GF-D8 (cell line): ENCODE results near the gene DPPA2.
"Not testable (repeated sequence)": the region's sequence is repeated elsewhere in the genome, so short reads cannot be mapped to it uniquely, and the experiment has no call there.

Experiments
- DNase-seq: peaks from one replicate; lab custom pipeline; 2025; lab: John Stamatoyannopoulos, UW

Gene DPPA2

GRCh38 chr3:109316162-109316730, at the start of gene DPPA2:
Gene DPPA2, minus strand, starts transcription at chr3:109316517. Its CDS starts 1,975 bp downstream, at chr3:109314542.
- DNase-seq = no peak

GRCh38 chr3:109364088-109364487, 47.8 kb upstream of the DPPA2 start:
- no peak for DNase-seq

GRCh38 chr3:109363634-109364033, 47.3 kb upstream of the DPPA2 start:
- no peak for DNase-seq

- DNase-seq = no peak
These were observed 46.5 kb upstream of the DPPA2 start for GRCh38 chr3:109362823-109363222.

GRCh38 chr3:109358809-109359208, 42.5 kb upstream of the DPPA2 start:
- DNase-seq = not testable (repeated sequence)

GRCh38 chr3:109356442-109357155, 40.3 kb upstream of the DPPA2 start:
- no peak for DNase-seq

- DNase-seq = no peak
These were observed 39.5 kb upstream of the DPPA2 start for GRCh38 chr3:109355625-109356441.

GRCh38 chr3:109353057-109353456, 36.7 kb upstream of the DPPA2 start:
- DNase-seq = no peak

- DNase-seq = no peak
These were observed 34.9 kb upstream of the DPPA2 start for GRCh38 chr3:109351231-109351630.

- no peak for DNase-seq
These were observed 30.5 kb upstream of the DPPA2 start for GRCh38 chr3:109346770-109347295.

GRCh38 chr3:109346099-109346498, 29.8 kb upstream of the DPPA2 start:
- DNase-seq = no peak

GRCh38 chr3:109339714-109340648, 23.7 kb upstream of the DPPA2 start:
- no peak for DNase-seq

- DNase-seq = no peak
These were observed 22.9 kb upstream of the DPPA2 start for GRCh38 chr3:109339197-109339596.

- no peak for DNase-seq
These were observed 22.0 kb upstream of the DPPA2 start for GRCh38 chr3:109338322-109338721.

GRCh38 chr3:109337393-109337792, 21.1 kb upstream of the DPPA2 start, which contains the start of gene DPPA4:
Gene DPPA4, minus strand, starts transcription at chr3:109337546. Its CDS starts 29 bp downstream, at chr3:109337517.
- DNase-seq = no peak

- DNase-seq = no peak
These were observed 20.1 kb upstream of the DPPA2 start for GRCh38 chr3:109336291-109336861.

- no peak for DNase-seq
These were observed 18.3 kb upstream of the DPPA2 start for GRCh38 chr3:109334572-109334971.

GRCh38 chr3:109331692-109332091, 15.4 kb upstream of the DPPA2 start:
- no peak for DNase-seq

- DNase-seq = no peak
These were observed 14.1 kb upstream of the DPPA2 start for GRCh38 chr3:109330405-109330804.

GRCh38 chr3:109328202-109328601, 11.9 kb upstream of the DPPA2 start:
- no peak for DNase-seq

- DNase-seq = no peak
These were observed 9.3 kb upstream of the DPPA2 start for GRCh38 chr3:109325657-109326056.
